ENCODE measurements around the gene D2HGDH.

- TF ChIP-seq POLR2A (IDR thresholded peaks at IDR 0.05) (peak; percentile 68), CTCF (IDR thresholded peaks at IDR 0.05) (peak in 1 of 4 experiments; percentile 13)
These were observed 47.6 kb upstream of the D2HGDH start, which contains the start of gene DTYMK for GRCh38 chr2:241686650-241687425.

All from prostate gland (tissue), 2 donors.